SHP77 treated with DMSO at 0.1 percent for 48 hours (cell line): ENCODE data around the gene KCTD16.

Source experiments
- DNase-seq: peaks from one replicate; lab custom pipeline; 2025; lab: John Stamatoyannopoulos, UW

Gene KCTD16

GRCh38 chr5:144531188-144531587 is 360.5 kb downstream of the KCTD16 start:
- DNase-seq, result no peak
